Bronchial epithelial cell (primary cell): ENCODE results near the gene MAMLD1. TPM values are rescaled to one million over a fixed set of nuclear protein-coding genes. Genes with fewer than 3 reads are reported as not detected.

Source experiments
- DNase-seq: peaks from one replicate; pipeline ENCODE4 v3.0.0-alpha.2; 2010; ENCODE audit warnings: low read depth
- FAIRE-seq: peaks from 2 replicates; lab custom pipeline; 2011; peaks lifted over from hg19 to GRCh38; lab: Jason Lieb, UNC
- H3K27me3 ChIP-seq: 2 replicates; pipeline ENCODE4 v1.5.1; 2011; ENCODE audit warnings: low read length; ENCODE audit not compliant: control insufficient read depth, insufficient read depth
- H3K36me3 ChIP-seq: 2 replicates; pipeline ENCODE4 v1.5.1; 2011; ENCODE audit warnings: low read length; ENCODE audit not compliant: control insufficient read depth, insufficient read depth
- H3K4me3 ChIP-seq: 2 replicates; pipeline ENCODE4 v1.5.1; 2011; ENCODE audit warnings: mild to moderate bottlenecking, low read depth, low read length, control low read depth
- total RNA-seq: library from RNA; depleted of rRNA; stranded (reverse); fragments of >200 nt; gene quantifications from 2 replicates; pipeline ENCODE4 v1.2.1, GENCODE V29; 2014
- TF ChIP-seq, protein P1 (sequence below): IDR thresholded peaks from 2 replicates; pipeline ENCODE4 v1.5.1; 2011; ENCODE audit warnings: mild to moderate bottlenecking, moderate library complexity, low read length, control low read depth, inconsistent platforms; ENCODE audit not compliant: insufficient read depth, severe bottlenecking

MAMLD1 gene
- total RNA-seq, 1 donor from 2014 or later: under 0.01 TPM

- Histone ChIP-seq H3K4me3 (no peak overlapping the region), H3K27me3 (no peaks in the 10 kb centered on the region), H3K36me3 (no peaks in the 10 kb centered on the region)
- FAIRE-seq (no peak), DNase-seq (peak; percentile 78)
- TF ChIP-seq, protein P1, sequence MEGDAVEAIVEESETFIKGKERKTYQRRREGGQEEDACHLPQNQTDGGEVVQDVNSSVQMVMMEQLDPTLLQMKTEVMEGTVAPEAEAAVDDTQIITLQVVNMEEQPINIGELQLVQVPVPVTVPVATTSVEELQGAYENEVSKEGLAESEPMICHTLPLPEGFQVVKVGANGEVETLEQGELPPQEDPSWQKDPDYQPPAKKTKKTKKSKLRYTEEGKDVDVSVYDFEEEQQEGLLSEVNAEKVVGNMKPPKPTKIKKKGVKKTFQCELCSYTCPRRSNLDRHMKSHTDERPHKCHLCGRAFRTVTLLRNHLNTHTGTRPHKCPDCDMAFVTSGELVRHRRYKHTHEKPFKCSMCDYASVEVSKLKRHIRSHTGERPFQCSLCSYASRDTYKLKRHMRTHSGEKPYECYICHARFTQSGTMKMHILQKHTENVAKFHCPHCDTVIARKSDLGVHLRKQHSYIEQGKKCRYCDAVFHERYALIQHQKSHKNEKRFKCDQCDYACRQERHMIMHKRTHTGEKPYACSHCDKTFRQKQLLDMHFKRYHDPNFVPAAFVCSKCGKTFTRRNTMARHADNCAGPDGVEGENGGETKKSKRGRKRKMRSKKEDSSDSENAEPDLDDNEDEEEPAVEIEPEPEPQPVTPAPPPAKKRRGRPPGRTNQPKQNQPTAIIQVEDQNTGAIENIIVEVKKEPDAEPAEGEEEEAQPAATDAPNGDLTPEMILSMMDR: no peak
Observed at GRCh38 chrX:150324035-150324728, 38.9 kb upstream of the MAMLD1 start.

DNA sequence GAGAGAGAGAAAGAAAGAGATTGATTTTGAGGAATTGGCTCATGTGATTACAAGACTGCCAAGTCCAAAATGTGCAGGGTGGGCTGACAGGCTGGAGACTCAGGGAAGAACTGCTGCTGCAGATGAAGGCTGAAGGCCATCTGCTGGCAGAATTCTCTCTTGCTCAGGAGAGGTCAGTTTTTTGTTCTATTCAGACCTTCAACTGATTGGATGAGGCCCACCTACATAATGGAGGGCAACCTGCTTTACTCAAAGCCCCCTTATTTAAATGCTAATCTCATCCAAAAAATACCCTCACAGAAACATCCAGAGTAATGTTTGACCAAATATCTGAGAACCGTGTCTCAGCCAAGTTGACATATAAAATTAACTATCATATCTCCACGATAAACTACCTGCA, 38.2 kb upstream of the MAMLD1 start:
- no peak for DNase-seq
- no peak overlapping the region for H3K4me3 ChIP-seq
- TF ChIP-seq, protein P1: no peak
- no peaks in the 10 kb centered on the region for H3K36me3 ChIP-seq
- FAIRE-seq: no peak
- H3K27me3 ChIP-seq: no peaks in the 10 kb centered on the region

DNA sequence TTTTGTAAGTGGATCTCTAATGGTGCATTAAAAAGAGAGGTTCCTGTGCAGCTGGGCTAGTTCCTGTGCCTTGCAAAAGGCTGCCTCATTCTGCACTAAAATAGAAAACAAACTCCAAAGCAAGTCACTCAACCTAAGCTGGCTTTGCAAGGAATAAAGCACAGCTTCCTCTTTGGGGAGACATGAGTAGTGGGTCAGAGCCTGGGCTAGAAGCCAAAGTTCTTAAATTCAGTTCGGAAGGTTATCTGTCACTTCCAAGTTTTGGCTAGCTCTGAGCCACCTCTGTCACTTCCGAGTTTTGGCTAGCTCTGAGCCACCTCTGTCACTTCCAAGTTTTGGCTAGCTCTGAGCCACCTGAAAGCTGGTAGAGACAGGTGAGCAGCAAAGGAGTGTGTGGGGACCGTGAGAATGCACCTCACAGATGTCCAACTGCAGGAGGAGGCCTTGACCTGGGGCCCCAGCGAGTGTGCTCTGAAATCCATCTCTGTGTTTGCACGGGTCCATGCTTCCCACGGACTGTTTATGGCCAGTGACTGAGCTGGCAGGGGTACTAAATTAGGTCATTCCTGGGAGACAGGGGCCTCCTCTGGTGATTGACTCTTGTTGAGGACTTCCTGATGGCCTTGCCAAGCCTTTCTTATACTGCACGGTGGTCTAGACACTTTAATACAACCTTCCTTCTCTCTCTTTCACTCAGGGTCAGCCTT, 36.4 kb upstream of the MAMLD1 start:
- no peaks in the 10 kb centered on the region for H3K27me3 ChIP-seq
- FAIRE-seq (no peak), DNase-seq (no peak)

GRCh38 chrX:150329282-150329681, 33.8 kb upstream of the MAMLD1 start:
- H3K36me3 ChIP-seq: no peaks in the 10 kb centered on the region
- TF ChIP-seq, protein P1: no peak
- no peak for FAIRE-seq
- no peaks in the 10 kb centered on the region for H3K27me3 ChIP-seq
- DNase-seq: no peak
- H3K4me3 ChIP-seq: no peak overlapping the region

More for the DNA sequence above, 36.4 kb upstream of the MAMLD1 start:
- TF ChIP-seq, protein P1: no peak
- Histone ChIP-seq H3K36me3 (no peaks in the 10 kb centered on the region), H3K4me3 (no peak overlapping the region)

GRCh38 chrX:150329868-150330267, 33.2 kb upstream of the MAMLD1 start:
- no peak for FAIRE-seq
- DNase-seq: no peak
- Histone ChIP-seq H3K27me3 (no peaks in the 10 kb centered on the region), H3K36me3 (no peaks in the 10 kb centered on the region), H3K4me3 (no peak overlapping the region)
- TF ChIP-seq, protein P1: no peak
